Effector memory CD4-positive, alpha-beta T cell (primary cell): Measurements from ENCODE around the gene PDE1C.

Experiments
- DNase-seq, 3 donors: peaks; one replicate each; pipeline ENCODE4 v3.0.0-alpha.2; 2020
- H3K27ac ChIP-seq: 2 replicates; pipeline ENCODE4 v1.7.0; 2013; ENCODE audit warnings: mild to moderate bottlenecking, low read length, moderate library complexity; ENCODE audit not compliant: insufficient read depth, poor library complexity, severe bottlenecking
- H3K27me3 ChIP-seq: replicated peaks from 2 replicates; pipeline ENCODE4 v1.7.0; 2013; ENCODE audit warnings: mild to moderate bottlenecking, low read length; ENCODE audit not compliant: insufficient read depth, control insufficient read depth, poor library complexity, severe bottlenecking
- H3K36me3 ChIP-seq: 2 replicates; pipeline ENCODE4 v1.7.0; 2013; ENCODE audit warnings: mild to moderate bottlenecking, low read length, moderate library complexity; ENCODE audit not compliant: control insufficient read depth, insufficient read depth
- H3K4me1 ChIP-seq: 2 replicates; pipeline ENCODE4 v1.7.0; 2013; ENCODE audit warnings: low read length, mild to moderate bottlenecking; ENCODE audit not compliant: control insufficient read depth, insufficient read depth, poor library complexity, severe bottlenecking
- H3K4me3 ChIP-seq: 2 replicates; pipeline ENCODE4 v1.7.0; 2013; ENCODE audit warnings: low read length, low read depth, mild to moderate bottlenecking; ENCODE audit not compliant: insufficient read depth, poor library complexity, severe bottlenecking
- H3K9me3 ChIP-seq: 2 replicates; pipeline ENCODE4 v1.7.0; 2013; ENCODE audit warnings: mild to moderate bottlenecking, low read length, moderate library complexity; ENCODE audit not compliant: control insufficient read depth

The PDE1C gene

DNA sequence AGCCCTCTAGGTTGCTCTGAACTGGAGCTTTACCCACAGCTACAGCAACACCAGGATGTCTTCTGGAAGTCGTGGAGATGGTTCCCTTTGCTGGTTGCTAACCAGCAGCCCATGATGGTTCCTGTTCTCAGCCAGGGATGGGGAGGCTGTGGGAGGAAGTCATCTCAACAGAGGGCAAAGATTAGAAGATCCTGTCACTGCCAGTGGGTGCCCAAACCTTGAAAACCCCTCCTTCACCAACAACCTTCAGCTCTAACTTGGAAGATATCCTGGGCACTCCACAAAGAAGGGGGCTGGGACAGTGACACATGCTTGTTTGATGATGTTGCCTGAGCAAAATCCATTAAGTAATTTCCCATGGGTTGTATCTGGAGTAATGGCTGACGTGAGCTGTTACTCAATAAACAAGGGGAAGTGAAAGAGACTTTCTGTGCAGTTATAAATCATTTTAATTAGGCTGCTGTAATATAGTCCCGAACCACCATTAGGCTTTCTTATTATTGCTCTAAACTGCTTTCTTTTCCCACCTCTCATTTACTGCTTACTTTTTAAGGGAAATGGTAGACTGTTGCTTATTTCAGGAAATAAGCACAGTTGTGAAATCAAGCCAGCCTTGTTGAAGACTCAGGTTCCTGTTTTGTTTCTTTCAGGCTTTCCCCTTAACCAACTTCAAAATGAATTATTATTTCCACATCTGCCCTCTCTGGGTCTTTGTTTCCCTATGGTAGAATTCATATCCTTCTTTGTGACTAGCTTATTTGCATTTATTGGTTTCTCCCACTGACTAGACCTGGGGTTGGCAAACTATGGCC is 258.4 kb downstream of the PDE1C start:
- Histone ChIP-seq H3K9me3 (no peaks in the 10 kb centered on the region), H3K4me3 (no peak overlapping the region), H3K27ac (no peak overlapping the region), H3K4me1 (no peaks in the 10 kb centered on the region), H3K36me3 (no peaks in the 10 kb centered on the region), H3K27me3 (no peaks in the 10 kb centered on the region)
- DNase-seq = no peak

GRCh38 chr7:31805209-31805818 is 264.9 kb downstream of the PDE1C start:
- Histone ChIP-seq H3K27ac (no peak overlapping the region), H3K4me3 (no peak overlapping the region), H3K9me3 (no peaks in the 10 kb centered on the region)

GRCh38 chr7:31796375-31796774 is 273.8 kb downstream of the PDE1C start:
- H3K36me3 ChIP-seq = no peaks in the 10 kb centered on the region
- no peak for DNase-seq
- no peak overlapping the region for H3K27ac ChIP-seq
- no peaks in the 10 kb centered on the region for H3K4me1 ChIP-seq
- H3K9me3 ChIP-seq = no peaks in the 10 kb centered on the region
- no peak overlapping the region for H3K4me3 ChIP-seq
- no peaks in the 10 kb centered on the region for H3K27me3 ChIP-seq

More at GRCh38 chr7:31805209-31805818, 264.9 kb downstream of the PDE1C start:
- H3K4me1 ChIP-seq = no peaks in the 10 kb centered on the region
- H3K36me3 ChIP-seq = no peaks in the 10 kb centered on the region
- DNase-seq = no peak
- H3K27me3 ChIP-seq = no peaks in the 10 kb centered on the region

DNA sequence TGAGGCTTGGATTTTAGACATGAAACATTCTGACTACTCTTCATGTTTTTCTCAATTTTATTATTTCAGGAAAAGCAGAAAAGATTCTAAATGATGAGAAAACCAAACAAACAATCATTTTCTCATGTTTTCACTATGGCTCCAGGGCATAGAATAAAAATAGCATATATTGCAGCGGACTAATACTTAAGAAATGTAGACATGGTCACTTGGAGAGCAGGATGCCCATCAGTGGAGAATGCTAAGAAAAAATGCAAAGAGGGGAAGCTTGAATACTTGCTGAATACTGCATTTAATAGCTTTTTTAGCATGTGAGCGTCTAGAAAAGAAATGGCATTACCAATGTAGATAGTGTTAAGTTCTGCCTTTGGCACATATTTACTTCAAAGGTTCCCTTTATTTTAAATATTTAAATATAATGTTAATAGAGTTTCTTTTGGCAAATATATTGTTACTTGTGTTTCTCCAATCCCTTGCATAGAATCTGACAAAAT is 275.3 kb downstream of the PDE1C start:
- no peak for DNase-seq
- H3K36me3 ChIP-seq = no peaks in the 10 kb centered on the region
- no peaks in the 10 kb centered on the region for H3K4me1 ChIP-seq
- H3K27ac ChIP-seq = no peak overlapping the region
- H3K27me3 ChIP-seq = no peaks in the 10 kb centered on the region
- H3K4me3 ChIP-seq = no peak overlapping the region
- H3K9me3 ChIP-seq = no peaks in the 10 kb centered on the region

- DNase-seq = no peak
- Histone ChIP-seq H3K9me3 (no peaks in the 10 kb centered on the region), H3K36me3 (no peaks in the 10 kb centered on the region), H3K4me1 (no peaks in the 10 kb centered on the region), H3K4me3 (no peak overlapping the region), H3K27ac (no peak overlapping the region), H3K27me3 (no peaks in the 10 kb centered on the region)
Measured at GRCh38 chr7:31791881-31792280, 278.3 kb downstream of the PDE1C start.

DNA sequence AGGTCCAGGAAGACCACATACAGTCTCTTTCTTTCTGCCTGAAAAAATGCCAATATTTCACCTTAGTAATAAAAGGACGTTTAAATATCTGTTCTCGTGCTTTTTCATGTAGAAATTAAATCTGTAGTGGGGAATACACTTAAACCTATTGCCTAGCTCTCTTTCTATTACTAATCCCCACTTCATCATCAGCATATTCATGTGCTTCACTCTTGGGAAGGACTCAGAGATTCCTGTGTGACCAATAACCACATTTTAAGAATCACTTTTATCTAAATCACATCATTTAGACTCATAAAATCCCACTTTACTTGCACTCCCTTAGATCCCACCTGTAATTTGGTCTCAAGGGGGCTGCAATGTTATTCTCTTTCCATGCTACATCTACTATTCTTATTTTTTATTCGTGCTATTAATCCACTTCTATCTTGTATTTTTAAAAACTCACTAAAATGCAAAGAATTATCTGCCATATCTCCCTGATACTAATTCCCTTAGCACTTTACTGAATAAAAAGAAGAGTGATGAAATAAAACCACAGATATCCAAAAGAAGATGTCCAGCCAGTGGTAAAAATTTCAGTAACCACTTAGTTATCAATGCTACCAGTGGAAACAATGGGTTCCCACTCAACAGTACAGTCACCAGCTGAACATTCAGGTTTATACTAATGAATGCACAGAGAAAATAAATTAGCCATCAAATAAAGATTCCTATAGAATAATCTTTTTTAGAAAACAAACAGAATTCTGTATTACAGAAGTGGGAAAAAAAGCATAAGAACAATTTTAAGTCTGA is 281.1 kb downstream of the PDE1C start:
- no peak for DNase-seq
- Histone ChIP-seq H3K4me1 (no peaks in the 10 kb centered on the region), H3K27ac (no peak overlapping the region), H3K4me3 (no peak overlapping the region), H3K27me3 (no peaks in the 10 kb centered on the region), H3K36me3 (no peaks in the 10 kb centered on the region), H3K9me3 (no peaks in the 10 kb centered on the region)

DNA sequence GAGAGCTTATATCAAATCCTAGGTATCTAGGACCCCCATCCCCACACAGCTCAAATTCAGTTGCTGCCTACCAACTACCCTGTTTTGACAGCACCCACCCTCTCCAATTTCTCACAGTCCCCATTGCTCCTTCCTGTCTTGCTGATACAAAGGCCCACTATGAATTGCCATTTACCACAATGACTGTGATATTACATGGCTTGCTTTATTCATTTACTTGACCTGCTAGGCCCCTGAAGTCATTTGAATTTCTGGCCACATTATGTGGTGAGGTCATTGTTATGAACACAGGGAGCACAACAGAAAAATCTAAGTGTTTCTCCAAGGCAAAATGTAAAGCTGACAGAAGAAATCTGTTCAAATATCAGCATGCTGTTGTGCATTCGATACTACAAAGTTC is 281.8 kb downstream of the PDE1C start:
- Histone ChIP-seq H3K4me1 (no peaks in the 10 kb centered on the region), H3K4me3 (no peak overlapping the region), H3K27me3 (no peaks in the 10 kb centered on the region), H3K27ac (no peak overlapping the region), H3K36me3 (no peaks in the 10 kb centered on the region), H3K9me3 (no peaks in the 10 kb centered on the region)
- DNase-seq = no peak

DNA sequence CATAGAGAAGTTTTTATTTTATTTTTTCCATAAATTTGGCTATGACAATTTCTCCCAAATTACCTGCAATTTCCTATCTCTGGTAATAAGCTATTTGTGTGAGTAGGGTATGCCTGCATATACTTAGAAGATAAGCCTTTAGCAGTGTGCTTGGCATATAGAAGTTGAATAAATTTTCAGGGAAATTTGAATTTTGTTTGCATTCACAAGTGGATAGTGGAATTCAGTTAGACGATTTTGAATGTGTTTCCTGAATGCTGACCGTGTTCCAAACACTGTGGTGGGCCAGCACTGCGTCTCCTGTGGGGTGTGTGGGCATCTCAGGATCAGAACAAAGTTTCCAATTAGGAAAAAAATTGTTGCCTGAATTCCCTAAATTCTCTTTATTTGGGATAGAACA is 283.9 kb downstream of the PDE1C start:
- no peaks in the 10 kb centered on the region for H3K9me3 ChIP-seq
- no peak overlapping the region for H3K4me3 ChIP-seq
- no peaks in the 10 kb centered on the region for H3K27me3 ChIP-seq
- H3K27ac ChIP-seq = no peak overlapping the region
- H3K4me1 ChIP-seq = no peaks in the 10 kb centered on the region
- DNase-seq = no peak
- H3K36me3 ChIP-seq = no peaks in the 10 kb centered on the region

DNA sequence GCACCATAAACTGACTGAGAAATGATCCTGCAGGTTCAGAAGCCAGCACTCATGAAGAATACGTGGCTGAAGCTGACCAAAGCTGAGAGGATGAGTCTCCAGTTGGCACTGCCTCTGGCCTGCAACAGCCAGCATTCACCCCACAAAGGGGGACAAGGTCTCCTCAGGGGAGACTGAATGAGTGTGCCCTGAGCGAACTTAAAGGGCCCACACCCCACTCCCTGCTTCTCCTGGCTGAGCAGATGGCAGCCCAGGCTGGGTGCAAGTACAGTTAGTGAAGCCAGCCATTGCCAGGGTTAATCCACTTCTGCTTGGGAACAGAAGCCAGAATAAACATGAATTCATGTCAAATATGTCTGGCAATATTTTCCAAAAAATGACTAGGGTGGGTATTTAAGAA is 285.1 kb downstream of the PDE1C start:
- no peak for DNase-seq
- Histone ChIP-seq H3K9me3 (no peaks in the 10 kb centered on the region), H3K4me3 (no peak overlapping the region), H3K27ac (no peak overlapping the region), H3K36me3 (no peaks in the 10 kb centered on the region), H3K4me1 (no peaks in the 10 kb centered on the region), H3K27me3 (no peaks in the 10 kb centered on the region)

DNA sequence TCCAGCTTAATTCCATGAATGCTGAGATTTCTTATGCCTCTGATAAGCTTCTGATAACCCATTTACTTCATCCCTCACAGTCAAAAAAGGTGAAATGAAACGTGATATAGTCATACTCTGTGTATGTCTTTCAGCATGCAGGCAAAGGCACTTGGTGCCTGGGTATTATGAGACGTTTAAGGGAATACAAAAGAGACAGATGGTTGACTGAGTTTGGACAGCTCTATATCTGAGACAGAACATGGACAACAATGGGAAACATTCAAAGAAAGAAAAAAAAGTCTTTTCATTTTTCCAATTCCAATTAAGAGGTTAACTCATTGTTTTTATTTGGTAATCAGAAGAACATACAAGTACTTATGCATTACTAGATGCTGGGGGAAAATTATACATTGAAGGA is 287.0 kb downstream of the PDE1C start:
- no peaks in the 10 kb centered on the region for H3K4me1 ChIP-seq
- no peak overlapping the region for H3K4me3 ChIP-seq
- H3K36me3 ChIP-seq = no peaks in the 10 kb centered on the region
- H3K9me3 ChIP-seq = no peaks in the 10 kb centered on the region
- no peaks in the 10 kb centered on the region for H3K27me3 ChIP-seq
- no peak overlapping the region for H3K27ac ChIP-seq
- DNase-seq = no peak
